ACHN (cell line): ENCODE measurements around the gene SNRPD3.
"Not testable (repeated sequence)": the region's sequence is repeated elsewhere in the genome, so short reads cannot be mapped to it uniquely, and the experiment has no call there.

Source experiments
- DNase-seq: peaks from one replicate; pipeline ENCODE4 v3.0.0-alpha.2; 2015
- in situ Hi-C: cut with HindIII; loops from 2 replicates; pipeline ENCODE4 v1.10.0; 2017; ENCODE audit warnings: low sequenced_read_pairs, low pct_ligation_motif_present, low pct_unique_long_range_greater_than_20kb

Gene SNRPD3

DNA sequence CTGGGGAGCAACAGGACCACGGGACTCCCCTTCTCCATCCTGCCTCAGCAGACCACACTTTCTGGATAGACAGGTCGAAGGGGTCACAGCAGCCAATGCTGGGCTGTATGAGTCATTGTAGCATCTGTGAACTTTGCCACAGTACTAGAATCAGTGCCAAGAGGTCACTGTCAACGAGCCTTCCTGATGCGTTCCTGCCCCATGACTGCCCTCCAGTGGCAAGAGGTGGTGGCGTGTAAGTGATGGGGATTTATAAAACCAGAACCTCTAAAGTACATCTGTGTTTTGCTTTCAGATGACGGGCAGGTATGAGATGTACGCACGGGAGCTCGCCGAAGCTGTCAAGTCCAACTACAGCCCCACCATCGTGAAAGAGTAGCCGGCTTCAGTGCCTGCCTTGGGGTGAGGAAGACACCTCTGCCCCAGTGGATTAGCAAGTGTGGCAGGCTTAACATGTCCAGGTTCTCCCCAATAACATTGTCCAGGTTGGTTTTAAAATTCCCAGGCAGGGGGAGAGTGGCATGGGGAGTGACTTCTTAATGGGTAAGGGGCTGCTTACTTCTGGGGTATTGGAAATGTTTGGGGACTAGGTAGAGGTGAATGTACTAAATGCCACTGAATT, 30.3 kb upstream of the SNRPD3 start:
- DNase-seq, result peak; percentile 52
- in situ Hi-C loops, result no loop called here

DNA sequence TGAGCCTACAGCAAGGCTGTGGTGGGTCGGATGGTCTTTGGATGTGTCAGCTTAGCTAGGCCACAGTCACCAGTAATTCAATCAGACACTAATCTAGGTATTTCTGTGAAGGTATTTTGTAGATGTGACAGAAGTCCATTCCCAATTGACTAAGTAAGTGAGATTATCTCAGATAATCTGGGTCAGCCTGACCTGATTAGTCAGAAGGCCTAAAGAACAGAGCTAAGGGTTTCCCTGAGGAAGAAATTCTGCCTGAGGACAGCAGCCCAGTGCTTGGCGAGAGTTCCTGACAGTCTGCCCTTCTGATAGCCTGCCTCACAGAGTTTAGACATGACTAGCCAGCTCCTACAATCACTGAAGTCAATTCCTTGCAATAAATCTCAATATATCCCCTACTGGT, 29.6 kb upstream of the SNRPD3 start:
- DNase-seq, result no peak
- in situ Hi-C loops, result no loop called here

DNA sequence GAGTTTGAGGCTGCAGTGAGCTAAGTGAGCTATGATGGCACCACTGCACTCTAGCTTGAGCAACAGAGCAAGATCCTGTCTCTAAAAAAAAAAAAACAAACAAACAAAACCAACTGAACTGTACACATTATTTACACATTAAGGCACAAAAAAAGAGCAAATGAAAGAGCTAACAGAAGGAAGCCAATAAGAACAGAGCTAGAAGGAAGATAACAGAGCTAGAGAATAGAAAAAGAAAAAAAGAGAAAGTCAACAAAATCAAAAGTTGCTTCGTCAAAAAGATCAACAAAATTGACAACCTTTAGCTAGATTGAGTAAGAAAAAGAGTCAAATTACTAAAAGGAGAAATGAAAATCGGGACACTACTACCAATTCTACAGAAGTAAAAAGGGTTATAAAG, 25.9 kb upstream of the SNRPD3 start:
- no peak for DNase-seq
- in situ Hi-C loops, result no loop called here

DNA sequence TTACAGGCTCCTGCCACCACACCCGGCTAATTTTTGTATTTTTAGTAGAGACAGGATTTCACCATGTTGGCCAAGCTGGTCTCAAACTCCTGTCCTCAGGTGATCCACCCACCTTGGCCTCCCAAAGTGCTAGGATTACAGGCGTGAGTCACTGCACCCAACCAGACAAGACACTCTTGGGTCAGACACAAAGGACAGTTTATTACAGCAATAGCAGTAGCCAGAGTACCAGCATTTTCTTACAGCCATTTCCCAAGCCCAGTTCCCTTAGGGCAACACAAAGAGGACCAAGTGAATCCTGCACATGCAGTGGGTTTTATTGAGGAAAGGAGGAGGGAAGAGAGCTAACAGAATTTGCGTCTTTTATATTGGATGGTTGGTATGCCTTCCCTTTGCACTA, 24.8 kb upstream of the SNRPD3 start:
- in situ Hi-C loops, DNase-seq: not testable (repeated sequence)

DNA sequence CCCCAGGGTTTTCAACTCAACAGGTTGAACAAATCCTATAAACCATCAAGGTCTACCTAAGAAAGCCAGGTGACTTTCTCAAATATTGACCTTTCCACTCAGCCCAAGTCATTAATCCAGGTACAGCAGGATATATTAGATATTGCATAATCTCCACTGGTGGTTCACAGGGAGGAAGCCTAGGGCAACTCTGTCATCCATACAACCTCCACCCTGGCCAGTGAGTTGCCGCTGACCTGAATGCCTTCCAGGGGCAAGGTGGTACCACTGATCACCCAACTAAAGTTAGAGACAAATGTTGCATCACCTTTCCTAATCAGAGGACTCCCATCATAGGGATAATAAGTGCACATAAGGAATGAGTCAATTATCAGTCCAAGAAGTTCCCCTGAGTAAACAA, 23.7 kb upstream of the SNRPD3 start:
- in situ Hi-C loops, result no loop called here
- no peak for DNase-seq

DNA sequence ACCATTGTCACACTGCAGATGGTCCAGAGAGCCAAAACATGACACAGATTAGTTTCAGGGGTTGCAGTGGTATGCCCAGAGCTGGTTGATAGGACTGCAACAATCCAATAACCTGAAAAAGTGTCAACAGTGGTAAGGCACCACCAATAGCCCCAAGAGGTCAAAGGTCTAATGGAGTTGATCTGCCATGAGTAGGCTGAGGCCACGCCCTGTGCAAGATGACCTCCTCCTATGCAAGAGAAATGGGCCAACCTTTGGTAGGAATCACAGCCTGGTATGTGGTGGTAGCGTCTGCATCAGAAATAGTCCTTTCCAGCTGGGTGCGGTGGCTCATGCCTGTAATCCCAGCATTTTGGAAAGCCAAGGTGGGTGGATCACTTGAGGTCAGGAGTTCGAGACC, 20.5 kb upstream of the SNRPD3 start:
- in situ Hi-C loops, result no loop called here
- no peak for DNase-seq

DNA sequence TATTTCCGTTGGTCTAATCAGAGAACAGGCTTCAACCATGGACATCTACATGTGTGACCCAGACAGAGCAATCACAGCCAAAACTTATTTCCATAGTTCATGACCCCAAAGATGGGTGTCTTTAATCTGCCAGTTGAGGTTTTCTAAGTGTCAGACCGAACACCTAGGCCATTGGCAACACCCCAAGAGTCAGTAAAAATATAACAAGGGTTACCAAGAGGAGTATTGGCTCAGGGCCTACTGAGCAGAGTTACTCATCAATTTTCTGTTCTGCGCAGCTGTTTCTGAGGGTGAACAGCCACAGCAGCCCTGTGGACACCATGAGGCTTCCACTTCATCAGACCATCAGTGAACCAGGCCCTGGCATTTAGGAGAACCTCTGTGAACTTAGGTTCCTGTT, 19.7 kb upstream of the SNRPD3 start:
- peak; percentile 10 for DNase-seq
- in situ Hi-C loops, result no loop called here

DNA sequence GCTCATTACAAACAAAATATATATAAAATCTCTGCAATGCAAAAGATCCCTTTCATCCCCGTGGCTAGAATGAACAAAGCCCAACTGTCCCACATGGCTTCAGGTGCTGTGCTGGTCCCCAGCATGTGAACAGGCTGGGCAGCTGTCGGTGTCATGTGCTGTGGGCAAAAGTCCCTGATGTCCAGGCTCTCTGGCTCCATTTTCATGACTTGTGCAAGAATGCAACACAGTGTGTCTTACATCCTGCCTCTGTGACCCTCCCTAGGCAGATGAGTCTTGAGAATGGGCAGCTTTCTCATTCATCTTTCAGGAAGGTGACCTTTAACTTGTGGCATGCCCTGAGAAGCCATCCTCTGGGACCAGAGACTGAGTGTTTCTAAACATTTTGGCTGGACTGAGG, 15.3 kb upstream of the SNRPD3 start:
- no peak for DNase-seq
- in situ Hi-C loops, result no loop called here

DNA sequence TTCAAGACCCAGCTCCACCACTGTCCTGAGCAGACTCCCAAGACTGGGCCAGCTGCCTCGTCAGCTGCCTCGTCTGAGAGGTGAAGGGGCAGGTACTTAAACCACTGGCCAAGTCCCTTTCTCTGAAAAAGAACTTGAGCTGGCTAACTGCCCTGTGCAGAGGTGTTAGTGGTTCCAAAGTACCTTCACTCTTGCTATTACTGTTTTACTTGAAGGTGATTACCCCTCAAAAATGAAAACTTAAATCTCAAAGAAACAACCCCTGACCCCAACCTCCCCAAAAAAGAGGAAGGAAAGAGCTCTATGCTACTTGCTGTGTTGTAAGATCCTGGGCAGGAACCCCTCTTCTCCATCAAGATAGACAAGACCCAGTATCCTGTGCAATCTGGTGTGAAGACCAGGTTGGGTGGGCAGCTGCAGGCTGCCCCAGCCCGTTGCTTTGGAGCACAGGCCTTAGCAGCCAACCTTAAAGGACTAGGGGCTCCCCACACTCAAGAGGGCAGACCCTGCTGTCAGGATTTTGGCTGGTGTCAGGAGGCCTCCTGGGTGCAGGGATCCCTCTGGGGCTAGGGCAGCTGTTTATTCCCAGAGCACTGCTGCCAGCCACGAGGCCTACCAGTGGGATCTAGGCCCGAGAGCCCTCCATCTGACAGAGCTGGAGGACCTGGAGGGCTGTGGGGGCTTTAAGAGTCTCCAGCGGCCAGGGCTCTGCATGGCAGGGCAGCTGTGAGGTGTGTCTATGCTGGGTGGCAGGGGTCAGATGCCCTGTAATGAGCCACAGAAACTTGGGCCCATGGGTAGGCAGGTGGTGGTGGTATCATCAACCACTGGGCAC, 13.9 kb upstream of the SNRPD3 start:
- DNase-seq, result no peak
- in situ Hi-C loops, result no loop called here

DNA sequence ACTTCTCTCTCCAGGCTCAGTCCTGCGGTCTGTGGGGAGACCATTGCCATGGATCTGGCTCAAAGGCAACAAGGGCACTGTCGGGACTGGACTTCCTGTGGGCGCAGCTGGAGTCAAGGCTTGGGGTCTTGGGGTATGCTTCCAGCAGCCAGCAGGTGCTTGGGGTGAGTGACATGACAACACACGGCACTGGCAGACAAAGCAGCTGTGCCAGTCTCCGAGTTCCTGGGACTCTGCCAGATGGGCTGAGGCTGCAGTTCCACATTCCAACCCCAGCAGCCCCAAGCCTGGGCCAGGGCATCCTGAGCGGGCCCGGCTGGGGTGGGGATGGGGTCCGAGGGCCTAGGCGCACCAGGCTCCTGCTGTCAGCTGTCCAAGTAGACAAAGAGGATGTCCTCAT, 13.2 kb upstream of the SNRPD3 start:
- no peak for DNase-seq
- in situ Hi-C loops, result no loop called here

DNA sequence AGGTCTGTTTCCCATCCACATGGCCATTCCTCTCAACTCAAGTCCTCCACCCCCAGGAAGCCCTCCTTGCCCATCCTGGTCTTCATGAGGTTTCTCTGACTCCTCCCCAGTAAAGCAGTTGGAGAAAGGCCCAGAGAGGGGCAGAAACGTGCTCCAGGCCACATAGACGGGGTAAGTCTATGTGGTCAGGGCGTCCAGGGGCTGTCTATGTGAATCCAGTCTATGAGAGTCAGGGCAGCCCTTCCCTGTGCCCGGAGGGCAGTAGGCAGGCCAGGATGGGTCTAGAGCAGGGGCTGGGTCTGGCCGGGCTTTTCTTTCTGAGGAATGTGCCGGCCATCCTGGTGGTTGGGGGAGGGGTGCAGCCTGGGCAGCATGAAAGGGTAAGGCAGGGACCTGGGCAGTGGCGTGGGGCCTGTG, 12.6 kb upstream of the SNRPD3 start:
- in situ Hi-C loops, result no loop called here
- no peak for DNase-seq

DNA sequence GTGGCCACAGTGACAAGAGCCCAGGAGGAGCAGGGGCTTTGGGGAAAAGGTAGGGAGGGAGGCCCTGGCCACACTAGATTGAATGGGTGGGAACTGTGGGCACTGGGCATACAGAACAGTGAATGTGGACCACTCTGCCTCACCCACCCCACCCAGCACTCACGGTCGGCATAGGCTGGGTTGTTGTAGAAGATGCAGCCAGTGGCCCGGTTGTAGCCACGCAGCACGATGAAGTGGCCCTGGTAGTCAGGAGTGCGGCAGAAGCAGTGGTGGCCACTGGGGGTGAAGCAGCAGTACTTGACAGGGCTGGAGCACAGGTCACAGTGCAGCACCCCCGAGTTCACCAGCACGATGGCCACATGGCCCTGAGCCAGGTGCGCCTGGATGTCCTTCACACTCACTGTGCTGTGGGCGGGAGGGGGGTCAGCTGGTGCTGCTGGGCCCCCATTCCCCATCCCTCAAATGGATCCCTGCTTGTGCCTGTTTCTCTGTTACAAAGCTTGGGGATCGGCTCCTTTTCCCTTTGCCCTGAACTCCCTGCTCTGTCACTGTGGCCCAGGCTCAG, 12.0 kb upstream of the SNRPD3 start:
- in situ Hi-C loops, result no loop called here
- no peak for DNase-seq

DNA sequence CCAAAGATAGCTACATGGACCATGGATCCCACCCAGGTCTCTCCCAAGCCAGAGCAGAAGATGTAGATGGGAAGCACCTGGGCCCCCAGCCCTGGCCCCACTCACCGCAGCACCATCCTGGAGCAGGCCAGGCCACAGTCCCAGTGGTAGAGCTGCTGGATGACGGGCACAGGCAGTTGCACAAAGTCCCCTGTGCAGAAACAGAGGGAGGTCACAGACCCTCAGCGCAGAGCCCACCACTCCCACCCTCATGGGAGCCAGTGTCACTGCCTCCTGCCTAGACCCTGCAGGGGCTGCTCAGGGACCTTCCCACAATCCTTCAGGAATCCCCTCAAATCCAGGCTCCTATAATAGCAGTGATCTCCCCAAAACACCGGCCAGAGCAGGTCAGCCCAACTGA, 7.0 kb upstream of the SNRPD3 start:
- no peak for DNase-seq
- in situ Hi-C loops, result no loop called here

DNA sequence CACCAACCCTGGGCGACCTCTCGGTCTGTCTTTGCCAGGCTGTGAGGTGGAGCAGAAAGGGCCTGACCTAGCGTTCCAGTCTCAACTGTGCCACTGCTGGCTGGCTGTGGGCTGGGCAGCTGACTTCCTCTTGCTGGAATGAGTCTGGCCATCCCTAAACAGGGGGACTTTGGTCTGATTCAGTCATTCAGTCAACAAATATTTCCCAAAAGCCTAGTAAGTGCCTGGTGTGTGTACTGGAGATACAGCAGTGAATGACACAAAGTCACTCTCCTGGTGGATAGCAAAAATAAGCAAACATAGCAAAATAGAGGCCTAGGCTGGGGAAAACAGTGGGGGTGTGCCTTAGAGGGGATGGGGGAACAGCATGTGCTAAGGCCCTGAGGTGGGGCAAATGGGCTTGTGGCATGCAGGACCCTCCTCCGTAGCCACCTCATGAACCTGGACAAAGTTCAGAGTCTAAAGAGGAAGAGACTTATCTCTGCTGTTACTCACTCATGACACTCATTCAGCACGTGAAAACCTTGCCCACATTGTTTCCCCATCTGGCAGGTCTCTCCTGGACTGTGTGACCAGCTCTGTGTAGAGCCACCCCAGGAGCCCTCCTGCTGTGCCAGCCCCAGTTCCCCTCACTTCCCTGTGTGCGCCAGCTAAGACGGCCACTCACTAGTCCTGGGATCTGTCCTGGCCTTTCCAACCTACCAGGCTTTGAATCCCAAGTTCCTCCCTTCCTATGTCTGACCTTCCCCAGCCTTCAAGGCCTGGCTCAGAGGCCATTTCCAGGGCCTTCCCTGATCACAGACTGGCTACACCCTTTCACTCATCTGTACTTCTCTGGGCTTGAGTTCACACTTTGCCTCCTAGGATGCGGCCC, 5.5 kb upstream of the SNRPD3 start:
- DNase-seq, result no peak
- in situ Hi-C loops, result no loop called here

DNA sequence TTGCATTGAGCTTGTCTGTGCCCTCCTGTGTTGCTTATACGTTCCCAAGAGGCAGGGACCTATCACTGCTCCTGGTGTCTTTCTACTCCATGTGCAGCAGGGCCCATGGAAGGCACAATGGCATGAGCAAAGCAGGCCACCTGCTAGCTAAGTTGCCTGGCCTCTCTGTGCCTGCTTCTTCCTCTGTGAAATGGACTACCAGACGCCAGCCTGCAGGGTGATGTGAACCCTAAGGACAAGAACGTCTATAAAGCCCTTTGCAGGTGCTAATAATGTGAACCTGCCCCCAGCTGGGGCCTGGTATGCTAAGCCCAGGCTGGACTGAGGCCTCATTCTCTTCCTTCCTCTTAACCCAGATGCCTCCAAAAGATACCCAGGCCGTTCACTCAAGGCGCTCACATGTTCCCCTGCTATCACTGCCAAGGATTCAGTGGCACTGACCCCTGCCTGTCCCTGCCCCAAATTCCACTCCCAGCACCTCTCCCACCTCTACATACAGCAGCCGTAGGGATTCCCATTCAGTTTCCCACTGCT, 4.8 kb upstream of the SNRPD3 start:
- in situ Hi-C loops, result no loop called here
- DNase-seq, result no peak

DNA sequence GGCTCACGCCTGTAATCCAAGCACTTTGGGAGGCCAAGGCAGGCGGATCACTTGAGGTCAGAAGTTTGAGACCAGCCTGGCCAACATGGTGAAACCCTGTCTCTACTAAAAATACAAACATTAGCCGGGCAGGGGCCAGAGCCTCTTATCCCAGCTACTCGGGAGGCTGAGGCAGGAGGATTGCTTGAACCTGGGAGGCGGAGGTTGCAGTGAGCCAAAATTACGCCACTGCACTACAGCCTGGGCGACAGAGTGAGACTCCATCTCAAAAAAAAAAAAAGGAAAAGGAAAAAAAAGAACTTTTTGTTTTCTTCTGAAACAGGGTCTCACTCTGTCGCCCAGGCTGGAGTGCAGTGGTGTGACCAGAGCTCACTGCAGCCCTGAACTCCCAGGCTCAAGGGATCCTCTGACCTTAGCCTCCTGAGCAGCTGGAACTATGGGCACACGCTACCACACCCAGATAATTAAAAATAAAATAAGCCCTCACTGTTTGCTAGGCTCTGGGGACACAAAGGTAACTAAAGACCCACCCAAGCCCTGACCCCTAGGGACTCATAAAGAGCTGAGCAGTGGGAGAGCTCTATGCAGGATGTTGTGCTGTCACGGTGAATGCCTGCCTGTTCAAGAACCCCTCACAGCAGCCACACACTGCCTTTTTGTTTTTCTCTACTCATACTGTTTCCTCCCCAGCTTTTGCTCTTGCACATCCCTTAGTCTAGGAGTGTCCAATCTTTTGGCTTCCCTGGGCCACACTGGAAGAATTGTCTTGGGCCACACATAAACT, 3.1 kb upstream of the SNRPD3 start:
- in situ Hi-C loops, DNase-seq: not testable (repeated sequence)

DNA sequence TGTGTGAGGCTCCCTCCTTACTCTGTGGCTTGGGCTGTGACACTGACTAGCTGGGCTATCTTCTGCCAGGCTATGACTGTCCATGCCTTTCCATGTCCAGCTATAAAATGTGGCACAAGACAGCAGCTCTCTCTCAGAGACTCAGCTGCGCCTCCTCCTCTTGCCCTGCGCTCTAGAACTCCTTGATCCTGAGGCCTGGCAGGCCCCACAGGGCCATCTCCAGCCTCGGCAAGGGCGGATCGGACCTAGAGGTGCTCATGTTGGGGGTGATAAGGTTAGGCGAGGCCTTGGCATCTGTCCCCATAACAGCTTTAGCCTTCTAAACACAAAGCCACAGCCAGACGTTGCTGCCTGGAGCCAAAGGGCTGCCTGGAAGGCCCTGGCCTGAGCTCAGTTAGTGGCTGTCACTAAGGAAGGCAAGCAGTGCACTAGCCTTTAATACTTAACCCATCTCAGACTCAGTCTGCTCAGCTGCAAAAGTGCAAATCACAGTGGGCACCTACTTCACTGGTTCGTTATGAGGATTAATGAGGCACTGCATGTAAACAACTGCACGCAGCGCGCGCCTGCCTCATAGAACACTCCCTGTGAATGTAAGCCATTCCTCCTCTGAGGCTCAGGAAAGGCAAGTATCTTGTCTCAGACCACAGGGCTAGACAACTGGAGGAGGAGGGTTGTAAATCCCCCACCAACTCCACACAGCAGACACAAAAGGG, 2.0 kb upstream of the SNRPD3 start:
- no peak for DNase-seq
- in situ Hi-C loops, result no loop called here
